ENCODE measurements around the gene SUSD6. TPM values are rescaled to one million over a fixed set of nuclear protein-coding genes. Genes with fewer than 3 reads are reported as not detected.

SUSD6 gene
- total and polyA plus RNA-seq, 4 donors, result 16.0 to 75.1 (median 61.0) TPM

- no peak overlapping the region for H3K9ac ChIP-seq (ENCODE audit: insufficient read depth in 1 of 2, low read length in 2 of 2)
- no peak overlapping the region for H3K4me3 ChIP-seq
- no peaks in the 10 kb centered on the region for H3K9me3 ChIP-seq (ENCODE audit: control insufficient read depth in 4 of 4, insufficient read depth in 3 of 4, low read length in 3 of 4)
- no peak for DNase-seq
- peaks cover 11 to 51% (median 21%) of the 10 kb centered on the region in 5 donors for H3K4me1 ChIP-seq (ENCODE audit: control insufficient read depth in 5 of 5, insufficient read depth in 5 of 5, low read length in 5 of 5)
- H3K27ac ChIP-seq (ENCODE audit: low read depth in 1 of 2, low read length in 1 of 2), result no peak overlapping the region
- TF ChIP-seq CTCF (IDR thresholded peaks at IDR 0.05; ENCODE audit: control extremely low read depth, extremely low read depth), result no peak
- H3K36me3 ChIP-seq (ENCODE audit: control insufficient read depth in 4 of 4, insufficient read depth in 4 of 4, low read length in 4 of 4), result no peaks in the 10 kb centered on the region
- 55 to 59% methylated on average over 2 of the region's 2 CpGs for WGBS, 2 donors
- H3K27me3 ChIP-seq (ENCODE audit: control insufficient read depth in 3 of 3, insufficient read depth in 3 of 3, low read length in 2 of 3), result no peaks in the 10 kb centered on the region
- no peak for ATAC-seq (ENCODE audit: insufficient read depth, low FRiP score)
Observed at GRCh38 chr14:69630360-69630759, 19.0 kb downstream of the SUSD6 start.

- ATAC-seq (ENCODE audit: insufficient read depth, low FRiP score) (no peak), DNase-seq (no peak)
- no peak overlapping the region for H3K4me3 ChIP-seq
- peaks cover 5 to 60% (median 27%) of the 10 kb centered on the region in 5 donors for H3K4me1 ChIP-seq (ENCODE audit: control insufficient read depth in 5 of 5, insufficient read depth in 5 of 5, low read length in 5 of 5)
- 53 to 56% methylated on average over 4 of the region's 4 CpGs for WGBS, 2 donors
- no peaks in the 10 kb centered on the region for H3K9me3 ChIP-seq (ENCODE audit: control insufficient read depth in 4 of 4, insufficient read depth in 3 of 4, low read length in 3 of 4)
- no peak for TF ChIP-seq CTCF (IDR thresholded peaks at IDR 0.05; ENCODE audit: control extremely low read depth, extremely low read depth)
- no peaks in the 10 kb centered on the region for H3K36me3 ChIP-seq (ENCODE audit: control insufficient read depth in 4 of 4, insufficient read depth in 4 of 4, low read length in 4 of 4)
- H3K27me3 ChIP-seq (ENCODE audit: control insufficient read depth in 3 of 3, insufficient read depth in 3 of 3, low read length in 2 of 3), result no peaks in the 10 kb centered on the region
- no peak overlapping the region for H3K9ac ChIP-seq (ENCODE audit: insufficient read depth in 1 of 2, low read length in 2 of 2)
- no peak overlapping the region for H3K27ac ChIP-seq (ENCODE audit: low read depth in 1 of 2, low read length in 1 of 2)
Observed at GRCh38 chr14:69631509-69631908, 20.1 kb downstream of the SUSD6 start.

- H3K36me3 ChIP-seq (ENCODE audit: control insufficient read depth in 4 of 4, insufficient read depth in 4 of 4, low read length in 4 of 4), result no peaks in the 10 kb centered on the region
- H3K27ac ChIP-seq (ENCODE audit: low read depth in 1 of 2, low read length in 1 of 2), result peak overlapping the region in 1 of 2 donors; percentile 15
- no peak for TF ChIP-seq CTCF (IDR thresholded peaks at IDR 0.05; ENCODE audit: control extremely low read depth, extremely low read depth)
- ATAC-seq (ENCODE audit: insufficient read depth, low FRiP score) (peak; percentile 13), DNase-seq (no peak)
- WGBS, 2 donors, result 6 to 16% methylated on average over 4 of the region's 4 CpGs
- H3K4me1 ChIP-seq (ENCODE audit: control insufficient read depth in 5 of 5, insufficient read depth in 5 of 5, low read length in 5 of 5), result peaks cover 8 to 66% (median 33%) of the 10 kb centered on the region in 5 donors
- H3K4me3 ChIP-seq, result no peak overlapping the region
- no peak overlapping the region for H3K9ac ChIP-seq (ENCODE audit: insufficient read depth in 1 of 2, low read length in 2 of 2)
- no peaks in the 10 kb centered on the region for H3K27me3 ChIP-seq (ENCODE audit: control insufficient read depth in 3 of 3, insufficient read depth in 3 of 3, low read length in 2 of 3)
- no peaks in the 10 kb centered on the region for H3K9me3 ChIP-seq (ENCODE audit: control insufficient read depth in 4 of 4, insufficient read depth in 3 of 4, low read length in 3 of 4)
Observed at GRCh38 chr14:69632164-69632563, 20.8 kb downstream of the SUSD6 start.

- 62 to 64% methylated on average over 6 of the region's 6 CpGs for WGBS, 2 donors
- no peak for TF ChIP-seq CTCF (IDR thresholded peaks at IDR 0.05; ENCODE audit: control extremely low read depth, extremely low read depth)
- Histone ChIP-seq H3K36me3 (ENCODE audit: control insufficient read depth in 4 of 4, insufficient read depth in 4 of 4, low read length in 4 of 4) (no peaks in the 10 kb centered on the region), H3K4me1 (ENCODE audit: control insufficient read depth in 5 of 5, insufficient read depth in 5 of 5, low read length in 5 of 5) (peaks cover 13 to 71% (median 38%) of the 10 kb centered on the region in 5 donors), H3K27me3 (ENCODE audit: control insufficient read depth in 3 of 3, insufficient read depth in 3 of 3, low read length in 2 of 3) (no peaks in the 10 kb centered on the region), H3K4me3 (no peak overlapping the region), H3K9me3 (ENCODE audit: control insufficient read depth in 4 of 4, insufficient read depth in 3 of 4, low read length in 3 of 4) (no peaks in the 10 kb centered on the region), H3K27ac (ENCODE audit: low read depth in 1 of 2, low read length in 1 of 2) (peak overlapping the region in 1 of 2 donors; percentile 58), H3K9ac (ENCODE audit: insufficient read depth in 1 of 2, low read length in 2 of 2) (no peak overlapping the region)
- DNase-seq (no peak), ATAC-seq (ENCODE audit: insufficient read depth, low FRiP score) (no peak)
Observed at GRCh38 chr14:69632593-69633151, 21.3 kb downstream of the SUSD6 start.
